HG03175 (cell line): ENCODE results near the gene ZCCHC24.

Experiments
- ATAC-seq: cut with Tn5 transposase; IDR thresholded peaks from one replicate; pipeline ENCODE4 v1.9.1; 2021; ENCODE audit warnings: mild to moderate bottlenecking, moderate library complexity; ENCODE audit not compliant: unreplicated experiment

The ZCCHC24 gene

GRCh38 chr10:79414714-79415113 is 30.7 kb downstream of the ZCCHC24 start:
- ATAC-seq, result no peak

GRCh38 chr10:79413196-79413595 is 32.2 kb downstream of the ZCCHC24 start:
- no peak for ATAC-seq

GRCh38 chr10:79412516-79412915 is 32.9 kb downstream of the ZCCHC24 start:
- ATAC-seq, result no peak

GRCh38 chr10:79411546-79412495 is 33.6 kb downstream of the ZCCHC24 start:
- ATAC-seq, result no peak

- no peak for ATAC-seq
Observed at GRCh38 chr10:79410315-79411094, 34.9 kb downstream of the ZCCHC24 start.

- ATAC-seq, result no peak
Observed at GRCh38 chr10:79409726-79410085, 35.7 kb downstream of the ZCCHC24 start.

GRCh38 chr10:79409038-79409725 is 36.2 kb downstream of the ZCCHC24 start:
- ATAC-seq, result no peak

- ATAC-seq, result no peak
Observed at GRCh38 chr10:79407811-79408795, 37.3 kb downstream of the ZCCHC24 start.

- no peak for ATAC-seq
Observed at GRCh38 chr10:79407423-79407796, 38.0 kb downstream of the ZCCHC24 start.

GRCh38 chr10:79406683-79407422 is 38.6 kb downstream of the ZCCHC24 start:
- ATAC-seq, result no peak

GRCh38 chr10:79405995-79406515 is 39.4 kb downstream of the ZCCHC24 start:
- no peak for ATAC-seq

GRCh38 chr10:79405221-79405994 is 40.0 kb downstream of the ZCCHC24 start:
- no peak for ATAC-seq

GRCh38 chr10:79404690-79405131 is 40.7 kb downstream of the ZCCHC24 start:
- no peak for ATAC-seq

GRCh38 chr10:79404231-79404609 is 41.2 kb downstream of the ZCCHC24 start:
- no peak for ATAC-seq

- no peak for ATAC-seq
Observed at GRCh38 chr10:79403441-79404230, 41.8 kb downstream of the ZCCHC24 start.

- no peak for ATAC-seq
Observed at GRCh38 chr10:79402951-79403350, 42.5 kb downstream of the ZCCHC24 start.

GRCh38 chr10:79402625-79402946 is 42.8 kb downstream of the ZCCHC24 start:
- ATAC-seq, result no peak
